ENCODE data around the gene PAXX.
"Not testable (repeated sequence)": the region's sequence is repeated elsewhere in the genome, so short reads cannot be mapped to it uniquely, and the experiment has no call there.

PAXX gene

GRCh38 chr9:137031904-137032640 is 39.9 kb downstream of the PAXX start, which contains the start of gene FUT7:
Gene FUT7 (minus strand): TSS chr9:137032088. CDS start chr9:137031991, 97 bp downstream.
- DNase-seq (ENCODE audit: extremely low read depth, low read depth), result no peak
- TF ChIP-seq, protein P1, sequence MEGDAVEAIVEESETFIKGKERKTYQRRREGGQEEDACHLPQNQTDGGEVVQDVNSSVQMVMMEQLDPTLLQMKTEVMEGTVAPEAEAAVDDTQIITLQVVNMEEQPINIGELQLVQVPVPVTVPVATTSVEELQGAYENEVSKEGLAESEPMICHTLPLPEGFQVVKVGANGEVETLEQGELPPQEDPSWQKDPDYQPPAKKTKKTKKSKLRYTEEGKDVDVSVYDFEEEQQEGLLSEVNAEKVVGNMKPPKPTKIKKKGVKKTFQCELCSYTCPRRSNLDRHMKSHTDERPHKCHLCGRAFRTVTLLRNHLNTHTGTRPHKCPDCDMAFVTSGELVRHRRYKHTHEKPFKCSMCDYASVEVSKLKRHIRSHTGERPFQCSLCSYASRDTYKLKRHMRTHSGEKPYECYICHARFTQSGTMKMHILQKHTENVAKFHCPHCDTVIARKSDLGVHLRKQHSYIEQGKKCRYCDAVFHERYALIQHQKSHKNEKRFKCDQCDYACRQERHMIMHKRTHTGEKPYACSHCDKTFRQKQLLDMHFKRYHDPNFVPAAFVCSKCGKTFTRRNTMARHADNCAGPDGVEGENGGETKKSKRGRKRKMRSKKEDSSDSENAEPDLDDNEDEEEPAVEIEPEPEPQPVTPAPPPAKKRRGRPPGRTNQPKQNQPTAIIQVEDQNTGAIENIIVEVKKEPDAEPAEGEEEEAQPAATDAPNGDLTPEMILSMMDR (IDR thresholded peaks at IDR 0.05; ENCODE audit: low read depth, low read length, missing control alignments), result no peak
- no peak within 1 kb of the TSS for H3K4me3 ChIP-seq (replicated peaks; ENCODE audit: low read depth, low read length)

GRCh38 chr9:137032858-137033257 is 40.6 kb downstream of the PAXX start:
- TF ChIP-seq, protein P1 (IDR thresholded peaks at IDR 0.05; ENCODE audit: low read depth, low read length, missing control alignments), result no peak
- DNase-seq (ENCODE audit: extremely low read depth, low read depth), result no peak
- no peak overlapping the region for H3K4me3 ChIP-seq (replicated peaks; ENCODE audit: low read depth, low read length)

- DNase-seq (ENCODE audit: extremely low read depth, low read depth); H3K4me3 ChIP-seq (replicated peaks; ENCODE audit: low read depth, low read length): not testable (repeated sequence)
Observed at GRCh38 chr9:137033481-137033880, 41.3 kb downstream of the PAXX start.

DNA sequence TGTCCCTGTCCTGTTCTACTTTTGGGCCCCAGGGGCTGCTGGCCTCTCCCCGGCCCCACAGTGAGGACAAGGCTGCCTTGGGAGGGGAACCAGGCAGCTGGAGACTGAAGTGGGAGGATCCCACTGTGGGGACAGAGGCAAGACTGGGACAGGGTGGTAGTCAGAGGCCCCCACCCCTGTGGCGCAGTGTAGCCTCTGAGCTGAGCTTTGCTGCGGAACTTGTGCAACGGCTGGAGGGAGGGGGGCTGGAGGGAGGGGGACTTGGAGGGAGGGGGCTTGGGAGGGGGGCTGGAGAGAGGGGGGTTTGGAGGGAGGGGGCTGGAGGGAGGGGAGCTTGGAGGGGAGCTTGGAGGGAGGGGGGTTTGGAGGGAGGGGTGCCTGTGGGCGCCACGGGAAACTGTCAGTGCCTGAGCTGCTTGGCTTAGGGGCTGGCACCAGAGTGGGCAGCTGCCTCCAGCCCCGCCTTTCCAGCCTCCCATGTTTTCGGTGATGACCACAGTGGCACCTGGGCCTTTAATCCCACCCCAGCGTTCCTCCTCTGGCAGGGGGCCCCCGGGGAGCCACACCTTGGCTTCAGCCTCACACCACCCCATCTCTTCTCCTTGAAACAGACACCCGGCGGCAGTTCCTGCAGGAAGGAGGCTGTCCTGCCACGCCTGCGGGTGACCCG is 42.0 kb downstream of the PAXX start:
- no peak overlapping the region for H3K4me3 ChIP-seq (replicated peaks; ENCODE audit: low read depth, low read length)
- TF ChIP-seq, protein P1 (IDR thresholded peaks at IDR 0.05; ENCODE audit: low read depth, low read length, missing control alignments), result no peak
- DNase-seq (ENCODE audit: extremely low read depth, low read depth), result no peak

GRCh38 chr9:137034709-137035506 is 42.7 kb downstream of the PAXX start:
- TF ChIP-seq, protein P1 (IDR thresholded peaks at IDR 0.05; ENCODE audit: low read depth, low read length, missing control alignments), result peak; percentile 92
- no peak overlapping the region for H3K4me3 ChIP-seq (replicated peaks; ENCODE audit: low read depth, low read length)
- peak; percentile 49 for DNase-seq (ENCODE audit: extremely low read depth, low read depth)

DNA sequence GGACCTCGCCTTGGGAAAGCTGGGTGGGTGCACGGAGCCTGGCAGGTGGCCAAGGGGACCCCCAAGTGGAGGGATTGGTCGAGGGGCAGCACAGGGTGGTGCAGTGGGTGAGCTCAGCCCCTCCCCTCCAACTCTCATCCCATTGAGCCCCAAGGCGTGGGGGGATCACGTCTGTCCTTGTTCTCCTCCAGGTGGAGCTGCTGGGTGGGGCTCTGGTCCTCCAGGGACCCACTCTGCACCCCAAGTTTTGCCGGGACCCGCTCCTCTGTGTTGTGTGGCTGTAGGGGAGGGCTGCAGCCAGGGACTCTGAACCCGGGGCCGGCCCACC is 43.2 kb downstream of the PAXX start:
- DNase-seq (ENCODE audit: extremely low read depth, low read depth), result no peak
- no peak overlapping the region for H3K4me3 ChIP-seq (replicated peaks; ENCODE audit: low read depth, low read length)
- TF ChIP-seq, protein P1 (IDR thresholded peaks at IDR 0.05; ENCODE audit: low read depth, low read length, missing control alignments), result no peak

GRCh38 chr9:137035937-137036336 is 43.7 kb downstream of the PAXX start:
- TF ChIP-seq, protein P1 (IDR thresholded peaks at IDR 0.05; ENCODE audit: low read depth, low read length, missing control alignments), result no peak
- no peak for DNase-seq (ENCODE audit: extremely low read depth, low read depth)
- no peak overlapping the region for H3K4me3 ChIP-seq (replicated peaks; ENCODE audit: low read depth, low read length)

Data from HFF-Myc (cell line).